Parathyroid adenoma (tissue), 2 donors: Measurements from ENCODE around the gene AREL1.

Experiments
- H2AFZ ChIP-seq: fragments of 300-600 bp; sonication (generic); one replicate; pipeline ENCODE4 v1.7.0; 2017; ENCODE audit warnings: antibody characterized with exemption, mild to moderate bottlenecking
- H3K27ac ChIP-seq: fragments of 300-600 bp; sonication (generic); one replicate; pipeline ENCODE4 v1.7.0; 2017
- H3K27me3 ChIP-seq: fragments of 300-600 bp; sonication (generic); one replicate; pipeline ENCODE4 v1.7.0; 2017; ENCODE audit warnings: low read length; ENCODE audit not compliant: control insufficient read depth, insufficient read depth
- H3K36me3 ChIP-seq: fragments of 300-600 bp; sonication (generic); one replicate; pipeline ENCODE4 v1.7.0; 2017; ENCODE audit warnings: low read length; ENCODE audit not compliant: control insufficient read depth, insufficient read depth
- H3K4me1 ChIP-seq: fragments of 300-600 bp; sonication (generic); one replicate; pipeline ENCODE4 v1.7.0; 2017; ENCODE audit warnings: control low read depth
- H3K4me2 ChIP-seq: fragments of 300-600 bp; sonication (generic); one replicate; pipeline ENCODE4 v1.7.0; 2017; ENCODE audit warnings: low read length
- H3K4me3 ChIP-seq: fragments of 300-600 bp; sonication (generic); one replicate; pipeline ENCODE4 v1.7.0; 2017; ENCODE audit warnings: low read depth, low read length
- H3K79me2 ChIP-seq: fragments of 300-600 bp; sonication (generic); one replicate; pipeline ENCODE4 v1.7.0; 2017; ENCODE audit warnings: control low read depth
- H3K9ac ChIP-seq: fragments of 300-600 bp; sonication (generic); one replicate; pipeline ENCODE4 v1.7.0; 2017; ENCODE audit warnings: mild to moderate bottlenecking
- H3K9me3 ChIP-seq: fragments of 300-600 bp; sonication (generic); one replicate; pipeline ENCODE4 v1.7.0; 2017; ENCODE audit warnings: low read length; ENCODE audit not compliant: control insufficient read depth
- TF ChIP-seq, protein P1 (sequence below): fragments of 300-600 bp; sonication (generic); IDR thresholded peaks from one replicate; pipeline ENCODE4 v1.7.0; 2017; ENCODE audit warnings: antibody characterized with exemption, mild to moderate bottlenecking
- donor health status: primary hyperparathyroidism.

AREL1 gene

DNA sequence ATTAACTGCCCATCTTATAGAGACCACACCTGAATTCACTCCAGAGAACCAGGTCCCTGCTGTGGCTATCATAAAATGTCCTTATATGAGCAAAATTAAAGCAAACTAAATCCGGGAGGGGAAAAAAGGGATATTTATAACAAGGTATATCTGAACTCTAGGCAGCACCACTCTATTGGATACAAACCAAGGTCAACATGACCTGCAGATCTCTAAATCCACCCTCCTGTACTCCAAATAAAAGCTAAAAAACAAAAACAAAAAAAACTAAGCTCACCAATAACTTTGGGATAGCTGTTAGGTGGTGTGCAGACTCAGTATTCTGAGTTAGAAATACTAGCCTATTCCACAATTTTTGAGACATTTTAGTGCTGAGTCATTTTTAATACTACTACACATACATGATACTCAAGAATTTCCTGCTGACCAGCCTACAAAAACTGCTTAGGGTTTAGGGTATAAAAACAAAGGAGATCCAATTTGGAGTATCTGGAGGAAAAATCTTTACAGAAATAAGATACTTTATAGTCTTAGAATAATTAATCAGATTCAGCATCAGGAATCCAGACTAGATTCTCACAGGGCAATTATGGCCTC lies 54.2 kb downstream of the AREL1 start:
- H3K79me2 ChIP-seq: no peaks in the 10 kb centered on the region
- H3K4me2 ChIP-seq: no peak overlapping the region
- no peak overlapping the region for H2AFZ ChIP-seq
- H3K36me3 ChIP-seq: no peaks in the 10 kb centered on the region
- no peak overlapping the region for H3K27ac ChIP-seq
- TF ChIP-seq, protein P1, sequence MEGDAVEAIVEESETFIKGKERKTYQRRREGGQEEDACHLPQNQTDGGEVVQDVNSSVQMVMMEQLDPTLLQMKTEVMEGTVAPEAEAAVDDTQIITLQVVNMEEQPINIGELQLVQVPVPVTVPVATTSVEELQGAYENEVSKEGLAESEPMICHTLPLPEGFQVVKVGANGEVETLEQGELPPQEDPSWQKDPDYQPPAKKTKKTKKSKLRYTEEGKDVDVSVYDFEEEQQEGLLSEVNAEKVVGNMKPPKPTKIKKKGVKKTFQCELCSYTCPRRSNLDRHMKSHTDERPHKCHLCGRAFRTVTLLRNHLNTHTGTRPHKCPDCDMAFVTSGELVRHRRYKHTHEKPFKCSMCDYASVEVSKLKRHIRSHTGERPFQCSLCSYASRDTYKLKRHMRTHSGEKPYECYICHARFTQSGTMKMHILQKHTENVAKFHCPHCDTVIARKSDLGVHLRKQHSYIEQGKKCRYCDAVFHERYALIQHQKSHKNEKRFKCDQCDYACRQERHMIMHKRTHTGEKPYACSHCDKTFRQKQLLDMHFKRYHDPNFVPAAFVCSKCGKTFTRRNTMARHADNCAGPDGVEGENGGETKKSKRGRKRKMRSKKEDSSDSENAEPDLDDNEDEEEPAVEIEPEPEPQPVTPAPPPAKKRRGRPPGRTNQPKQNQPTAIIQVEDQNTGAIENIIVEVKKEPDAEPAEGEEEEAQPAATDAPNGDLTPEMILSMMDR: no peak
- H3K27me3 ChIP-seq: no peaks in the 10 kb centered on the region
- H3K4me3 ChIP-seq: no peak overlapping the region
- H3K9ac ChIP-seq: no peak overlapping the region
- H3K9me3 ChIP-seq: no peaks in the 10 kb centered on the region
- peaks cover 3% of the 10 kb centered on the region for H3K4me1 ChIP-seq

DNA sequence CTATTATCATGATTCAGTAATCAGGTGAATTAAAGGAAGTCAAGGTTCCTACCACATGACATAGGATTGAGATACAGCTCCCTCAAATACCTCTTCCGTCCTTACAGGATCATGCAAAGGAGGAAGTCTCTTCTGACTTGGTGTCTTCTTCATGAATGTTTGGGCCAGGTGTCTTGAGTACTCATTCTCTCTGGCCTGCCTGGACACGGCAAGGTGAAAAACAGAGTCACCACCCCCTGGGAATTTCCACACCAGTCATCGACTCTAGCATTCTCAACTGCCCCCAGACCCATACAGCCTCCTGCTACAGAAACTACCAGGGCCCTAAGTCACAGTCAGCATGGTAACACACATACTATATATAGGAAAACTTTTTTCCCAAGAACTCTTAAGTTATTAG lies 55.9 kb downstream of the AREL1 start:
- no peaks in the 10 kb centered on the region for H3K79me2 ChIP-seq
- no peak overlapping the region for H3K9ac ChIP-seq
- no peaks in the 10 kb centered on the region for H3K9me3 ChIP-seq
- no peak overlapping the region for H3K4me3 ChIP-seq
- peaks cover 3% of the 10 kb centered on the region for H3K4me1 ChIP-seq
- H3K4me2 ChIP-seq: no peak overlapping the region
- no peaks in the 10 kb centered on the region for H3K27me3 ChIP-seq
- TF ChIP-seq, protein P1: no peak
- H3K27ac ChIP-seq: no peak overlapping the region
- no peak overlapping the region for H2AFZ ChIP-seq
- H3K36me3 ChIP-seq: no peaks in the 10 kb centered on the region

DNA sequence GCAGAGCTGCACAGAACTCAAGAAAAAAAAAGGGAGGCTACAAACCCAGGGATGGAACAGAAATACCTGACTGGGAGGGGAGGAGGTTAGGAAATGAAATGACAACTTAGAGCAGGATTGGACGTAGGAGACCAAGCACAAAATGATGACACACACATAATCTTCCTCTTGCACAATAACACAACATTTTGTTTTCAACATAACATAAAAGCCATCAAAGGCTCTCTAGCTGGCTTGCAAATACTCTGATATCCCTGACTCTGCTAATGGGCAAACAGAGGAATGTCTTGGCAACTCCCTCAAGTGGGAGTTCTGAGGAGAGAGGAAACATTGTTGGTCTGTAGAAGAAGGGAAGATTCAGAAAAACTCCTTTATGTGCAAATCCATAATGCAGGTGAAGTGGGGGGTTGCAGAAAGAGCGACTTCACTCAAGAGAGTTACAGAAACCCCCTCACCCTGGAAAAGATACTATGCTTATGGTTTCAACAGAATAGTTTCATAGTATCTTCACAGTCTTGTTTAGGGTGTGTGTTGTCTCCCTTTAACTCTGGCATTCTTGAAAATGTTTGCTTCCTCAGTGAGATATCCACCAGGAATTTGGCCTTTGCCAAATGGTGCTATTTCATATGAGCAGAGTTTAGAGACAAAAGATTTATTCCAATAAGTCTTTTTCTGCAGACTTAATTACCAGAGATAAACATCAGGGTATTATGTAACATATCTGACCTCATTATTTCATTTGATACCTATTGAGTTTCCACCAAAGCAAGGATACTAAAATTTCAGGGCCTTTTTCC lies 57.1 kb downstream of the AREL1 start:
- H3K9ac ChIP-seq: no peak overlapping the region
- no peak overlapping the region for H2AFZ ChIP-seq
- H3K27me3 ChIP-seq: no peaks in the 10 kb centered on the region
- H3K4me1 ChIP-seq: peaks cover 3% of the 10 kb centered on the region
- no peak overlapping the region for H3K27ac ChIP-seq
- no peak overlapping the region for H3K4me2 ChIP-seq
- H3K79me2 ChIP-seq: no peaks in the 10 kb centered on the region
- no peaks in the 10 kb centered on the region for H3K9me3 ChIP-seq
- TF ChIP-seq, protein P1: no peak
- no peaks in the 10 kb centered on the region for H3K36me3 ChIP-seq
- H3K4me3 ChIP-seq: no peak overlapping the region

DNA sequence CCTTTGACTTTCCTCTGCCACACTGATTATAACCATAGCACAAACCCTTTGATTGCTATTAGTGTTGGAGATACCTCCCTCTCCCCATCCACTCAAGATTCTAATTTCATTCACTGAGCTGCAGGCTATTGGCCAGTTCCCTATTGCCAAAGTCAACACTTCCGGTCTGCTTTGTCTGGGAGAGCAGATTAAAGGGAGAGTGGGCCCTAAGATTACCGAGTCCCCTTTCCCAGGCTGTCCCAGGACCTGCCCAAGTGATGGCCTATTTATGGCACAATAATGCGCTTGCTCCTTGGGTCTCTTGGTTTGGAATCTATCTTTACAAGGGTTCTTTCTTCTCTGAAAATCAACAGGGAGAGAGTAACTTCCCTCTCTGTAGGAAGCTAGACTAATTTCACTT lies 57.9 kb downstream of the AREL1 start:
- H3K9ac ChIP-seq: no peak overlapping the region
- H3K36me3 ChIP-seq: no peaks in the 10 kb centered on the region
- no peak overlapping the region for H3K27ac ChIP-seq
- H3K4me1 ChIP-seq: peaks cover 3% of the 10 kb centered on the region
- H3K27me3 ChIP-seq: no peaks in the 10 kb centered on the region
- no peak overlapping the region for H3K4me2 ChIP-seq
- no peaks in the 10 kb centered on the region for H3K9me3 ChIP-seq
- no peak overlapping the region for H3K4me3 ChIP-seq
- no peaks in the 10 kb centered on the region for H3K79me2 ChIP-seq
- no peak overlapping the region for H2AFZ ChIP-seq
- TF ChIP-seq, protein P1: no peak
